GM19351 (cell line): ENCODE data around the gene PRRG3.
A peak's percentile ranks its signal among the peaks of the same experiment; 100 is the strongest.
"Not testable (repeated sequence)": the region's sequence is repeated elsewhere in the genome, so short reads cannot be mapped to it uniquely, and the experiment has no call there.

Source experiments
- ATAC-seq: cut with Tn5 transposase; IDR thresholded peaks from one replicate; pipeline ENCODE4 v1.9.1; 2021; ENCODE audit warnings: mild to moderate bottlenecking, moderate library complexity; ENCODE audit not compliant: unreplicated experiment

PRRG3 gene

DNA sequence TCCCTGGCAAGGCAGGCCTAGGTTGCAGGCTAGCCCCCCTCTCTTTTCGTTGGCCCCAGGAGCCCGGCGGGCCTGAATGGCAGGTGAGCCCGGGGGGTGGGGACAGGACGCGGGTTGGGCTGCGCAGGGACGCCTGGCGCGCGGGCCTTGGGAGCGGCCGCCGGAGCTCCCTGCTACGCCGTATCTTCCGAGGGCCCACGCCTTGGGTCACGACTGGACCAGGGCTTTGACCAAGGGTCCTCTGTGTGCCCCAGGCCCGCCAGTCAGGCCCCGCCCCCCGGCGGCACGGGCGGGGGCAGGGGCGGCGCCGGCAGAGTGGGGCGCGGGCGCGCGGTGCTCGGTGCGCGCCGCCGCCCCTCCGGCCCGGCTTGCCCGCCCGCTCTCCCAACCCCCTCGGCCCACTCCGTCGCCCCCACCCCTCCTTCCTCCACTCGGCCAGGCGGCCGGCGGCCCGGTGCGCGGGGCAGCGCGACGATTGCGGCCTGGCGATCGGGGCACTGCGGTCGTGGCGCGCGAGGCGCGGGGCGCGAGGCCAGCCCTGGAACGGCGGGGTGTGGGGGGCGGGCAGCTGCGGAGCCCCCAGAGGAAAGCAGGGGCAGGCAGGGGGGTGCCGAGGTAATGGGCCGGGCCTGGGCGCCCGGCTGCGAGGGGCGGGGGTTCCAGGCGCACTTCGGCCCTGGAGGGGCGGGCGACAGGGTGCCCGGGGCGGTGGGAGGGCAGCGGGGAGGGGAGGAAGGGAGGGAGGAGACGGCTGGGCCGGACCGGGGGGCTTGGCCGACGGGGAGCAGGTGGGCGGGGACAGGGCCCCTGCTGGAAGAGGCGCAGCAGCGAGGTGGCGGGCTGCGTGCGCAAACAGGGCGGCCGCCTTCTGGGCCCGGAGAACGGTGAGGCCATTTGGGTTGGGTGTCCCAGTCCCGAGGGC is at the start of gene PRRG3:
PRRG3 (plus strand) TSS at position 798 of the 922 bp plus-strand sequence. CDS start 3,357 bp downstream, outside the sequence.
- ATAC-seq: no peak

DNA sequence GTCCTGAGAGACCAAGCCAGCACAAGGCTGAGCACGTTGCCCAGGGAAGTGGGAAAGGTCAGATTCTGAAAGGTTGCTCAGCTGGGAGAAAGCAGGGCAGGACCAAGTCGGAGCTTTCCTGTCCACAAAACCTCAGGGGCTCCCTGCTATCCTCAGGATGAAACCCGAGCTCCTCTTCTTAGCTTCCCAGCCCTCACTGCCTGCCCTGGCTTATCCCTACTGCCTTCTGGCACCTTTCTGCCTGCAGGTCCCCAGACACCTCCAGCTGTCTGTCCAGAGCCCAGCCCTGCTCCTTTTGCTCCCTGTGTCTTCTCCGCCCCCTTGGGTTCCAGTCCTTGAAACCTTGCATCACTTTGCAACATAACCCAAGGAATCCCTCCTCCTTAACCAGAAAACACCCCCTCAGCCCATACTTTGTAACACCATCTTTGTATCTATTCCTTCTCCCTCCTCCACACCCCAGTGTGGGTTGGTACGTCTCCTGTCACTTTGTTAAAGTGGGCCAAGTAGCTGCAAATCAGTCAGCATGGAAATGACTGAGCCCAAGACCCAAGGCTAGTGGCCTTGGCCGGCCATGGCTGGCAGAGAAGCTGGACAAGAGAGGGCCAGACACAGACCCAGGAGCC is 20.0 kb upstream of the PRRG3 start:
- ATAC-seq: no peak

DNA sequence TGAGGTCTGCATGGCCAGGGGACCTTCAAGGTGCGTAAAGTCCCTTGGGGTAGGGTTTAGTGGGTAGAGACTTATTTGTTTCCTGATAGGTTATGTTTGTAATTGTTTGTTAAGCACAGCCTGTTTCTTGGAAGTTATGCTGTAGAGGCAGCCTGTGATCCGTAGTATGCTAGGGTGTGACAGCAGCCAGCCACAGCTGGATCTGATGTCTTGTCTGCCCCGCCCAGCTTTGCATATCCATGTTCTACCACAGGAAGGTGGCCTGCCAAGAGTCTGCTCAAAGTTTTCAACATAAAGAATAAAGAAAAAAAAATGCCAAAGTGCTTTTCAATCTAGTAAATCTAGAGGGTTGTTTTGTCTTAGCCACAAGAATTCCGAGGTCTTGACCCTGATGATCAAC is 19.1 kb upstream of the PRRG3 start:
- ATAC-seq: no peak

DNA sequence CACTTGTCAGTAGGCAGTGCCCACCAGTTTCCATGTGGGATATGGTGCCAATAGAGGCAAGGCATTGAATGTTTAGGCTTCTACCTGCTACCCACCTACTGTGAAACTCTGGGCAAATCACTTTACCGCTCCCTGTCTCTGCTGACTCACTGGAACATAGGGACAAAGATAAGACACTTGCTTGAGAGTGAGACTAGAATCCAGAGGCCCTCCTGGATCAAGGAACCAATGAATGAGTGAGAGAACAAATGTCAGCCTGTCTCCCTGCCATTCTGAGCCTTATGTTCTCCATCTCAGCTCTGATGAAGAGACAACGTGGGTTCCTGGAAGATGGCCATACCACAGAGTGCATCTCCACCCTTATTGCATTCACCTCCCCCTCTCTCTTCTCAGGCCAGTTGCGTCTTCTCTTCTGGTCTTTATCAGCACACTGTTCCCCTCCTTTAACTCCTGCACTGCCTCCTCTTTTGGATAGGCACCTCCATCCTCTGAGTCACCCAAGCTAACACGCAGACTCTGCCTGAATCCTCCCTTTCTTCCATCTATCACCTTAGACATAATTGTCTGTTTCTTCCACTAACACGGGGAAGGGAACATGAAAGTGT is 15.4 kb upstream of the PRRG3 start:
- no peak for ATAC-seq

DNA sequence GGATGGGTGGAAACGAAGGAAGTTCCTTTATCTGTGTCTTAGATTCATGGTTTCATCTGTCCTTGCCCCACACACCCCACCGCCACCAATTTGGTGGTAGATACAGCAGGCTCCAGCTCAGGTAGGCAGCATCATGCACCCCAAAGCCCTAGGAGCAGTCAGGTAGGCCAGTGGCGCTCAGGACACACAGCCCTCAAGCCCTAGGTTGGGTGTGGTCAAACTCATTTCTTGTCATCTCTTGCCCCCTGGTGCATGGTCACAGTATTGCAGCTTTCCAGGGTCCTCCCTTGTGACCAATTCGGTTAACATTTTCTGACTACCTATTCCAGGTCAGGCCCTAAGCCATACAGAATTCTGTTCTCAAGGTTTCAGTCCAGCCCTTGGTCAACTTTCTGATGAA is 14.5 kb upstream of the PRRG3 start:
- ATAC-seq: peak; percentile 96

DNA sequence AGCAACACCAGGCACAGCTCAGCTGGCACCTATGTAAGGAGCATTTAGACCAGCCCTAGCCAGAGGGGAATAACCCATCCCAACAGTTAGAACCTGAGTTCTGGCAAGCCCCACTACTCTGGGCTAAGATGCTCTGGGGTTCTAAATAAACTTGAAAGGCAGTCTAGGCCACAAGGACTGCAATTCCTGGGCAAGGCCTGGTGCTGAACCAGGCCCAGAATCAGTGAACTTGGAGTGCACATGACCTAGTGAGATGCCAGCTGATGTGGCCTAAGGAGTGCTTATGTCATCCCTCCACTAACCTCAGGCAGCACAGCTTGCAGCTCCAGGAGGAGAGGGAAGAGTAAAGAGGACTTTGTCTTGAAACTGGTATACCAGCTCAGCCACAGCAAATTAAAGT is 7.6 kb upstream of the PRRG3 start:
- no peak for ATAC-seq

DNA sequence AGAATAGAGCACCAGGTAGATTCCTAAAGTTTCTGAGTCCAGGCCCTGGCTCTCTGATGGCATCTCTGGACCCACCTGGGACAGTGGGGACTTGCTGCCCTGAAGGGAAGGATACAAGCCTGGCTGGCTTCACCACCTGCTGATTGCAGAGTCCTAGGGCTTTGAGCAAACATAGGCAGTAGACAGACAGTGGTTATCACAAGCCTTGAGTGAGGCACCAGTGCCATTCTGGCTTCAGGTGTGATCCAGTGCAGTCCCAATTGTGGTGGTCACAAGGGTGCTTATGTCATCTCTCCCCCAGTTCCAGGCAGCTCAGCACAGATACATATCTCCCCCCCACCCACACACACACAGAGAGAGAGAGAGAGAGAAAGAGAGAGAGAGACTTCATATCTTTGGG is 6.6 kb upstream of the PRRG3 start:
- no peak for ATAC-seq

DNA sequence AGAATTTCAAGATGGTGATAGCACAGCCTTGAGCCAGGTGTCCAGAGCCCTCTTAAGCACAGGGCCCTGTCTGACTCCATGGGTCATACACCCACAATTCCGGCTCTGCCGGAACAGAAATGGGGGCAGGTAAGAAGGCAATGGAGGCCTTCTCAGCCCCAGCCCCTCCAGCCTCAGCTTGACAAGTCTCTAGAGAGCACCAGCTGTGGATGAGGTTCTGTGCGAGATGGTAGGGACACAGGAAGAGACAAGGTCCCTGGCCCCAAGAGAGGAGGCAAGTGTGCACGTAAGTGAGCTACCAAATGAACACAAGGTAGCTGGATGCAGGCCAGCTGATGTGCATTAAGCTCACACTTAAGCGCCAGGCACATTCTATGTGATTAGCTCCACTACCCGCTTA is 2.4 kb upstream of the PRRG3 start:
- no peak for ATAC-seq

DNA sequence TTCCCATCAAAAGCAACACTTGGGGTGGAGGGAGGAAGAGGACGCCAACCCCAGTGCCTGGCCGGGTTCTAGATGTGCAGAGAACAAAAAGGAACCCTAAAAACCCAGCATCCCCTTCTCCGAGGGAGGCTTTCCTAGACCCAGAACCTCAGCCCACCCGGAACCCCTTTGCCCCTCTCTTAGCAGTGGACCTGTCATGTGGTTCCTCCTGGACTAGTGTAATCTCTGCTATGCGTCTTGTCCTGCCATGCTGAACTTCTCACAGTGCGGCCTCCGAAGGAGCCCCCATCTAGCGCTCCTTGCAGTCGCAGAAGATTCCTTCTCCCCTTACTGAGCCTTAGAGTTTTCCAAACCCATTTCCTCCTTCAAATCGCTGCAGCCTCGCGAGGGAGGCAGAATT is 1.1 kb upstream of the PRRG3 start:
- no peak for ATAC-seq

DNA sequence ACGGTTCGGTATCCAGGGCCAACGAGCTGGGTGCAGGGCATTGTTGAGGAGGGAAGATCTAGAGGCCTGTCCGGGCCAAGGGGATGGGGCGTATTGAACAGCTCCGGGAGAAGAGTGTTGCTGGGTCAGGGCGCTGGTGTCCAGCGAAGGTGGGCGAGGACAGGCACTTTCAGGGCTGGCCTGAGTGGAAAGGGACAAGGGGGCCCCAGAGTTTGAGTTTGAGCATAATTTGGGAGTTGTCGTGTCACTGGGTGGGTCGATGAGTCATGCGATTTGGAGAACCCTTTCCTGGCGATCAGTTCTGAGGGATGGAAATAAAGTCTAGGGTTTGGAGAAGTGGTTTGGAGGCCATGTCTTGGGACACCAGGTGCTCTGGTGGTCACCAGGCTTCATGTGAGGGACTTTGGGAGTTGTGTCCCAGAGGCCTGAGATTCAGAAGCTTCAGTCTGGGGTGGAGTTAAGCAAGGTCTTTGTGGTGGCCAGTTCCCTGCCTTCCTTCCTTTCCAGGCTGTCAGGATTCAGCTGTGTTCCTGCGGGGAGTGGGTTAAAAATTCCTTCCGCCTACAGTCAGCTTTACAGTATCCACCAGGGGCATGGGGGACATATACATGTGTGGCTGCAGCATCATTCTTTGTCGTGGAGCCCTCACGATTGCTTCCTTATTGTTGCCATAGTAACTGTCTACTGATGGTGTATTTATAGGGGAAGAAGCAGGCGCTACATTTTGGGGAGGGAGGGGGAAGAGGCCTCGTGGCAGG is 504 bp downstream of the PRRG3 start:
- ATAC-seq: no peak

DNA sequence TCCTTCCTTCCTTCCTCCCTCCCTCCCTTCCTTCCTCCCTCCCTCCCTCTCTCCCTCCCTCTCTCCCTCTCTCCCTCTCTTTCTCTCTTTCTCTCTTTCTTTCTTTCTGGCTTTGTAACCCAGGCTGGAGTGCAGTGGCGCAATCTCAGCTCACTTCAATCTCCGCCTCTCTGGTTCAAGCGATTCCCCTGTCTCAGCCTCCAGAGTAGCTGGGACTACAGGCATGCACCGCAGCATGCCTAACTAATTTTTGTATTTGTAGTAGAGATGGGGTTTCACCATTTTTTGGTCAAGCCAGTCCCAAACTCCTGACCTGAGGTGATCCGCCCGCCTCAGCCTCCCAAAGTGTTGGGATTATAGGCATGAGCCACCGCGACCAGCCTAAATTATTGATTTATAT is 1.8 kb downstream of the PRRG3 start:
- ATAC-seq: not testable (repeated sequence)

DNA sequence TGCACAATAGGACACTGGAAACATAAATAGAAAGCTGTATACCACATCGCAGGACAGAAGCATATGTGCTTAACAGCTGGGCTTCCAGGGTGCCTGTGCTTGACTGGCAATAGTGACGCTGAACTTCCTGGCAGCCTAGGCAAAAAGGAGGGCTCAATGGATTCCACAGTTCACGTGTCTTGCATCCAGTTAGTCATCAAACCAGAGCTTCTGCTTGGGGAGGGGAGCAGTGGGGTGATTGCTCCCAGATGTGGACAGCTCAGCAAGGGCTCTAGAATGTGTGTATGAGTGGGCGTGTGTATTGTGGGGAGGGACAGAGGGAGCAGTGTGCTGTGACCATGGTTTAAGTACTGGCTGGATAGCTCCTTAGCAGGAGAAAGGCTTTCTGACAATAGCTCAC is 2.3 kb downstream of the PRRG3 start:
- ATAC-seq: no peak

DNA sequence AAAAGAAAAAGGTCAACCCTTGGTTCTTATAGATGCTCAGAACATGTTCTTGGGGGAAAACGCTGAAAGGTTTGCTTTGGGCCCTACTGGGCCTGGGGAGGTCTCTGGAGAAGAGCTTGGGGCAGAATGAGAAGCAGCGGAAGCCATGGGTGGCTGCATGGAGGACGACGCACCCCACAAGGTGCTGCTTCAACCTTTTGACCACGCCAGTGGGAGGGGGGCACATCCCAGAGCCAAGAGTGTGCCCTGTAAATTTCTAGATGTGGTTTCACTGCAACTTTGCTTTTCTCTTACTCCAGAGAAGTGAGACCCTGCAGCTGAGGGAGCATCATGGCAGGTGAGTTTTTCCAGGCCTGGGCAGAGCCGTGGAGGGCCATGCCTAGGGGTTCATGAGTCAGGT is 3.2 kb downstream of the PRRG3 start:
- ATAC-seq: no peak

DNA sequence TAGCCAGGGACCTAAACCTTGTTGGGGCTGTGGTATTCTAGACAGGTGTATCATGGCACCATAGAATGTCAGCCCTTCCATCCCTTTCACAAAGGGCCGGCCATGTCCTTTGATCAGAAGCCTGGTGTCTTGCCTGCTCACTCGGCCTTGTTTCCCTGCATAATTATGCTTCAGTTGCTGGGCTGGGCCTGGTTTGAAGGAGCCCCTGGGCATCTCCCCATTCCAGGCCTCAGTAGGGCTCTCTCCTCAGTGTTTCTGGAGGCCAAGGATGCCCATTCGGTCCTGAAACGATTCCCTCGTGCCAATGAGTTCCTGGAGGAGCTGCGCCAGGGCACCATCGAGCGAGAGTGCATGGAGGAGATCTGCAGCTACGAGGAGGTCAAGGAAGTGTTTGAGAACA is 4.5 kb downstream of the PRRG3 start:
- ATAC-seq: no peak

DNA sequence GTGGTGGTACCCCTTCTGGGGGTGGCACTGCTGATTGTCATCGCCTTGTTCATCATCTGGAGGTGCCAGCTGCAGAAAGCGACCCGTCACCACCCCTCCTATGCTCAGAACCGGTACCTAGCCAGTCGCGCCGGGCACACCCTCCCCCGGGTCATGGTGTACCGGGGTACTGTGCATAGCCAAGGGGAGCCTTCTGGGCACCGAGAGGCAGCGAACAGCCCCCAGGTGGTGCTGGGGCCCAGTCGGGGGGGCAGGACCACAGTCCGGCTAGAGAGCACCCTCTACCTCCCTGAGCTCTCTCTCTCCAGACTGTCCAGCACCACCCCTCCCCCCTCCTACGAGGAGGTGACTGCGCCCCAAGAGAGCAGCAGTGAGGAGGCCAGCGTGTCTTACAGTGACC is 5.3 kb downstream of the PRRG3 start:
- ATAC-seq: no peak

DNA sequence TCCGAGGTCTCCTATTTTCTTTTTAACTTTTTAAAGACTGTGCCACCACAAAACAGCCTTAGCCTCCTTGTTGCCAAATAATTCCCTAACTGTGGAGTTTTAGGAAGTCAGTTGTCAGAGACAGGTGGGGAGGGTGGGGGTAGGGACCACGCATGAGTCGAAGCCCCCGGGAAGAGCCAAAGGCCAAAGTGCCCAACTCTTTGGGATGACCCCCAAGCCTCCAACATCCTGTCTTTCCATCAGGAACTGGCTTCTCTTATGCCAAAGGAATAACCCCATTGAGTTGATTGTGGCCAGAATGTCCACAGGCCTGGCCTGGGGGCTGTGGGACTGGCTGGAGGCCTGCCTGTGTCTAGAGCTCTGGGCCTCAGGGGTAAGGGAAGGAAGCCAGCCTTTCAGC is 5.8 kb downstream of the PRRG3 start:
- no peak for ATAC-seq

DNA sequence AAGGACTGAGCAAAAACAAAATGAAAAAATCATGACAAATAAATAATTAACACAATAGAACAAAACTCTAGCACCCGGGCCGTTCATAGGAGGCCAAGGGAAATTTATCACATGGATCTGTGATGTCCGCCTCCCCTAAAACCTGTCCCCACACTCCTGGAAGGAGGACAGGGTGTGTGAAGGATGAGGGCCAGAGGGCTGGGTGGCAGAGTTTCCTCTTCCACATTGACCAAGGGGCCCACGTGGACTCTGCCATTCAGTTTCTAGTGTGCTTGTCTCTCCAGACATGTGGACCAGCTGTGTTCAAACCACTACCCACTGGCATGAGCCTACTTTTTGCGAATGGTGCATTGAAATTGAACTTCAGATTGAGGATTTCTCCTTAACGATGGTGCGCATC is 6.3 kb downstream of the PRRG3 start:
- no peak for ATAC-seq

DNA sequence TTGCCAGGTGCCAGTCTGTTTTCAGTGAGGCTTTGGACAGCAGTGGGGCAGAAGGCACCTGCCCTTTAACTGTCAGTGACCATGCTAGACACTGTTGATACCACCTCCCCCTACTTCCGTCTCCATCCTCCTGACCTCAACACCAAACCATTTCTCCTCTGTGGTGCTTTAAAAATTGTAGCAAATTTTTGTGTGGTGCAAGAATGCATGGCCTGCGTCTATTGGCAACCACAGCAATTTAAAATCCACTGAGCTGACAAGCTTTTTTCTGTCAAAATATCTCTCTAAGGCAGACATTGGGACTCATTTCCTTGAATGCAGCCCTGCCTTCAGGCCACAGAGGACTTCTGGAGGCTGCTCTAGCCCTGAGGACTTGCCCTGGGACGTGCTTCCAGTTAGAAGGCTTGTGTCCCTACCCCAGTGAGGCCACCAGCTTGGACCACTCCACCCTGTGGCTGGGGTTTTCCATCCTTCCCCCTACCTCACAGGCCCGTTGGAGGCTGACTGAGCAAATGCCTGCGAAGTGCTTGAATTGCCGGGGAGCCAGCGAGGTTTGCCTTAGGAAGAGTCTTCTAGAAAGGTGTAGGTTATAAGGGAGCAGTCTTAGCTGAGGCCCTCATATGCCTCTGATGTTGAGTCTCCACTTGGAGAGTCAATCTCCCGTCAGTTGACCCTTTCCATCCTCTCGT is 6.9 kb downstream of the PRRG3 start:
- ATAC-seq: no peak

DNA sequence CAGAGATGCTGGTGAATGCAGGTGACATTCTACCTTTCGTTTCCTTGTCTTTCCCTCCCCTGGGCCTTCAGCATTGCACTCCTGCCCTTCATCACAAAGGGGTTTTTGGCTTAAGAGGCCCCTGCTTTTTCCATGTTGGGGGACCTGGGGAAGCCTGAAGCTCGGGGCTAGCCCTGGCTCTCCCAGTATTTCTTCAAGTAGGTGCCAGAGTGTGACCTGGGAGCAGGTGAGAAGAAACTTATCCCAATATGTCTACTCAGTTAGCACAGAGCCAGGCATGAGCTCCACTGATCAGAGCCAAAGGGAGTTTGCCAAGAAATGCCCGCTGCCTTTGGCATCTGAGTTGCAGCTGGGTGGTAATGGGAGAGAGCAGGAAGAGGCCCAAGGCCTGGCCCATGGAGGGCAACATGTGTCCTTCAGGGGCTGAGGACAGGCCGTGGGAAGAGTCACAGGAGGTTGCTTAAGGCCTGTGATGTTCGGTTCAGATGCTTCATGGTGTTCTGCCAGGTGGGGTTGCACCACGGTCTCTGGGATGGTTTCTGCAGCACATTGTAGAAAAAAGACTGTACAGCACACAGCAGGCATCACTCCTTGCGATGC is 7.6 kb downstream of the PRRG3 start:
- no peak for ATAC-seq

DNA sequence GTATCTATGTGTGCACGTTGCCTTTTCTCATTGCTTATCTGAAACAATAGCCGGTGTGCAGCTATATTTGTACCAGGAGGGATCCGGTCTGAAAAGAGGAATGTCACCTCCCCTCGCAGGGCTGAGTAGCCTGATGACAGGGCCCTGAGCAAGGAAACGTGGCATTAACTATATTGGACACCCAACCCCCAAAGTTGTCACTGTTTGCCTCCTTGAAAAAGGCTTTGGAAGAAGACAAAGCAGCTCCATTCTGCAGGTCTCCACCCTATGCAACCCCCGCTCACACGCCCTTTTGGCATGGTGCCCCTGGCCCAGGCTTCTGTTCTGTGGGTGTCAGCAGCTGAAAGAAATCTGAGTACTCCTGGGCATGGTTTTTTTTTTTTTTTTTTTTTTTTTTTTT is 8.2 kb downstream of the PRRG3 start:
- no peak for ATAC-seq
